Vagina (tissue), 2 donors: ENCODE results near the gene ANKRD34B.

Source experiments
- CTCF ChIP-seq, 3 experiments: fragments of 450-650 bp in 2 of 3; fragments of 200-600 bp in 1 of 3; sonication (generic) in 1 of 3; IDR thresholded peaks; one replicate each; pipeline ENCODE4 v1.5.1; 2017 to 2019; ENCODE audit warnings: antibody characterized with exemption in 3 of 3, mild to moderate bottlenecking in 2 of 3, moderate library complexity in 2 of 3
- POLR2A ChIP-seq, 2 donors: fragments of 450-650 bp; IDR thresholded peaks; one replicate each; pipeline ENCODE4 v1.6.1; 2017; ENCODE audit warnings: antibody characterized with exemption in 2 of 2, mild to moderate bottlenecking in 2 of 2, moderate library complexity in 2 of 2

- TF ChIP-seq POLR2A (IDR thresholded peaks at IDR 0.05) (no peak), CTCF (IDR thresholded peaks at IDR 0.05) (no peak)
Measured at GRCh38 chr5:80590766-80591165, 20.7 kb upstream of the ANKRD34B start.
